GM19240 (cell line): ENCODE data around the gene MED13L.

Experiments used
- DNase-seq: peaks from one replicate; pipeline ENCODE4 v3.0.0; 2011; ENCODE audit warnings: low spot score; ENCODE audit not compliant: insufficient read length

MED13L gene

GRCh38 chr12:115914122-115914521 lies 363.4 kb downstream of the MED13L start:
- DNase-seq, result no peak

- no peak for DNase-seq
Observed at GRCh38 chr12:115912440-115912839, 365.1 kb downstream of the MED13L start.

- DNase-seq, result no peak
Observed at GRCh38 chr12:115911360-115911759, 366.1 kb downstream of the MED13L start.

- DNase-seq, result no peak
Observed at GRCh38 chr12:115910057-115910456, 367.4 kb downstream of the MED13L start.
